Brain microvascular endothelial cell (primary cell): ENCODE data around the gene ROR1.
A peak's percentile ranks its signal among the peaks of the same experiment; 100 is the strongest.

Experiments
- DNase-seq: peaks from one replicate; pipeline ENCODE4 v3.0.0-alpha.2; 2020
- H3K27ac ChIP-seq: fragments of 250-450 bp; sonication (Bioruptor Pico); 2 replicates; pipeline ENCODE4 v1.5.1; 2020; ENCODE audit warnings: mild to moderate bottlenecking, moderate library complexity
- H3K27me3 ChIP-seq: fragments of 250-450 bp; sonication (Bioruptor Pico); replicated peaks from 2 replicates; pipeline ENCODE4 v1.5.1; 2020; ENCODE audit warnings: mild to moderate bottlenecking
- H3K36me3 ChIP-seq: fragments of 250-450 bp; sonication (Bioruptor Pico); replicated peaks from 2 replicates; pipeline ENCODE4 v1.5.1; 2020; ENCODE audit warnings: mild to moderate bottlenecking
- H3K4me3 ChIP-seq: 2 replicates; pipeline ENCODE4 v1.5.1; 2011; ENCODE audit warnings: low read depth, mild to moderate bottlenecking, control low read depth, low read length, moderate library complexity
- CTCF ChIP-seq: IDR thresholded peaks from 2 replicates; pipeline ENCODE4 v1.5.1; 2011; ENCODE audit warnings: low read depth, mild to moderate bottlenecking, moderate library complexity, low read length, control low read depth, inconsistent platforms; ENCODE audit errors: missing control alignments
- in situ Hi-C: cut with HindIII; loops from 2 replicates; pipeline ENCODE4 v1.10.0; 2017; ENCODE audit warnings: low sequenced_read_pairs, low pct_ligation_motif_present

The ROR1 gene

GRCh38 chr1:63731117-63732043 lies 42.4 kb upstream of the ROR1 start:
- peak; percentile 89 for DNase-seq
- H3K4me3 ChIP-seq = no peak overlapping the region
- TF ChIP-seq CTCF = no peak
- H3K27me3 ChIP-seq = no peaks in the 10 kb centered on the region
- H3K27ac ChIP-seq = peak overlapping the region; percentile 54
- in situ Hi-C loops = no loop called here
- H3K36me3 ChIP-seq = no peaks in the 10 kb centered on the region

GRCh38 chr1:63732666-63733065 lies 41.2 kb upstream of the ROR1 start:
- no peak for TF ChIP-seq CTCF
- Histone ChIP-seq H3K27me3 (no peaks in the 10 kb centered on the region), H3K36me3 (no peaks in the 10 kb centered on the region), H3K4me3 (no peak overlapping the region), H3K27ac (peak overlapping the region; percentile 54)
- in situ Hi-C loops = no loop called here
- DNase-seq = no peak

- Histone ChIP-seq H3K27ac (no peak overlapping the region), H3K4me3 (no peak overlapping the region), H3K36me3 (no peaks in the 10 kb centered on the region), H3K27me3 (no peaks in the 10 kb centered on the region)
- TF ChIP-seq CTCF = no peak
- DNase-seq = no peak
- in situ Hi-C loops = no loop called here
Observed at GRCh38 chr1:63738772-63739171, 35.0 kb upstream of the ROR1 start.

- no peak for TF ChIP-seq CTCF
- H3K4me3 ChIP-seq = no peak overlapping the region
- H3K27ac ChIP-seq = no peak overlapping the region
- no peak for DNase-seq
- in situ Hi-C loops = no loop called here
- no peaks in the 10 kb centered on the region for H3K27me3 ChIP-seq
- no peaks in the 10 kb centered on the region for H3K36me3 ChIP-seq
Observed at GRCh38 chr1:63739452-63739851, 34.4 kb upstream of the ROR1 start.

- no peak for DNase-seq
- in situ Hi-C loops = no loop called here
- no peak for TF ChIP-seq CTCF
Observed at GRCh38 chr1:63740432-63740831, 33.4 kb upstream of the ROR1 start.

More at GRCh38 chr1:63740432-63740831, 33.4 kb upstream of the ROR1 start:
- no peaks in the 10 kb centered on the region for H3K27me3 ChIP-seq
- H3K36me3 ChIP-seq = no peaks in the 10 kb centered on the region
- H3K4me3 ChIP-seq = no peak overlapping the region
- H3K27ac ChIP-seq = no peak overlapping the region
